Lower lobe of right lung (tissue), 2 donors: ENCODE measurements around the gene BCOR. TPM values are rescaled to one million over a fixed set of nuclear protein-coding genes. Genes with fewer than 3 reads are reported as not detected.

ENCODE experiments used
- ATAC-seq, 2 donors: fragments of 200-7000 bp; cut with Tn5 transposase; one replicate each; pipeline ENCODE4 v1.9.1; 2020 to 2022; ENCODE audit warnings: mild to moderate bottlenecking in 2 of 2, moderate library complexity in 2 of 2
- DNase-seq: peaks from one replicate; pipeline ENCODE4 v3.0.0-alpha.2; 2020
- H3K27ac ChIP-seq: fragments of 200-600 bp; one replicate; pipeline ENCODE4 v1.8.0; 2022
- H3K27me3 ChIP-seq: fragments of 200-600 bp; one replicate; pipeline ENCODE4 v1.8.0; 2022; ENCODE audit warnings: low read depth
- H3K36me3 ChIP-seq: fragments of 200-600 bp; one replicate; pipeline ENCODE4 v1.8.0; 2022; ENCODE audit warnings: mild to moderate bottlenecking
- H3K4me1 ChIP-seq: fragments of 200-600 bp; one replicate; pipeline ENCODE4 v1.8.0; 2022
- H3K4me3 ChIP-seq: fragments of 200-600 bp; one replicate; pipeline ENCODE4 v1.8.0; 2022; ENCODE audit warnings: mild to moderate bottlenecking
- H3K9me3 ChIP-seq: fragments of 200-600 bp; one replicate; pipeline ENCODE4 v1.8.0; 2022
- intact Hi-C: fragments of 100-400 bp; cut with DNase I; formaldehyde crosslinking; loops from one replicate; pipeline ENCODE4 v1.11.0; 2022
- total RNA-seq: library from RNA; stranded (reverse); fragmentation: NEBNext Ultra II Directional; extraction: Animal tissue kit (Norgen Biotek cat#: 25700); gene quantifications from one replicate; pipeline ENCODE4 v1.2.1, GENCODE V29; 2021
- TF ChIP-seq, protein P1 (sequence below): fragments of 200-600 bp; IDR thresholded peaks from one replicate; pipeline ENCODE4 v1.8.0; 2022; ENCODE audit warnings: antibody characterized with exemption, mild to moderate bottlenecking
- donor health status: DM: no; HTN: yes; CAD: no; lungs with severe emphysema.

The BCOR gene
- total RNA-seq, 1 donor from 2014 or later, result 25.7 TPM

DNA sequence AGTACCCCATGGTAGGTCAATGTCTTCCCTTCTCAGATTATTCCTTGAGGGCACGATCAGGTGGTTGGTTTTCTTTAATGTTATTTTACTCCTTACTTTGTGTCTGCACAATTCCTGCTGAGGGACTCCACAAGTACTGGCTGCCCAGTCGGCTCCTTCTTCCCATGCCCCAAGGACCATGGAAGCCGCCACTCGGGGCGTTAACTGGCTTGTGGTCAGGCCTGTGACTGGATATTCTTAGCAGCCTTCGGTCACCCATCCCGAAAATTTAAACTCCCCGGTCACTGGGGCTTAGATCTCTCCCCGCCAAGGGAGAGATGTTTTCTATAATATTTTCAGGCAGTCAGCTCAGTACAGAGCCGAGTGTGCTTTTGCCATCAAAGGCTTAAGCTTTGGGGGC lies 24.7 kb upstream of the BCOR start:
- TF ChIP-seq, protein P1, sequence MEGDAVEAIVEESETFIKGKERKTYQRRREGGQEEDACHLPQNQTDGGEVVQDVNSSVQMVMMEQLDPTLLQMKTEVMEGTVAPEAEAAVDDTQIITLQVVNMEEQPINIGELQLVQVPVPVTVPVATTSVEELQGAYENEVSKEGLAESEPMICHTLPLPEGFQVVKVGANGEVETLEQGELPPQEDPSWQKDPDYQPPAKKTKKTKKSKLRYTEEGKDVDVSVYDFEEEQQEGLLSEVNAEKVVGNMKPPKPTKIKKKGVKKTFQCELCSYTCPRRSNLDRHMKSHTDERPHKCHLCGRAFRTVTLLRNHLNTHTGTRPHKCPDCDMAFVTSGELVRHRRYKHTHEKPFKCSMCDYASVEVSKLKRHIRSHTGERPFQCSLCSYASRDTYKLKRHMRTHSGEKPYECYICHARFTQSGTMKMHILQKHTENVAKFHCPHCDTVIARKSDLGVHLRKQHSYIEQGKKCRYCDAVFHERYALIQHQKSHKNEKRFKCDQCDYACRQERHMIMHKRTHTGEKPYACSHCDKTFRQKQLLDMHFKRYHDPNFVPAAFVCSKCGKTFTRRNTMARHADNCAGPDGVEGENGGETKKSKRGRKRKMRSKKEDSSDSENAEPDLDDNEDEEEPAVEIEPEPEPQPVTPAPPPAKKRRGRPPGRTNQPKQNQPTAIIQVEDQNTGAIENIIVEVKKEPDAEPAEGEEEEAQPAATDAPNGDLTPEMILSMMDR, result no peak
- no peak for ATAC-seq
- no peaks in the 10 kb centered on the region for H3K4me1 ChIP-seq
- no peak overlapping the region for H3K27ac ChIP-seq
- H3K9me3 ChIP-seq, result no peaks in the 10 kb centered on the region
- H3K36me3 ChIP-seq, result no peaks in the 10 kb centered on the region
- no peak for DNase-seq
- H3K27me3 ChIP-seq, result no peaks in the 10 kb centered on the region
- no peak overlapping the region for H3K4me3 ChIP-seq
- intact Hi-C loops, result no loop called here

DNA sequence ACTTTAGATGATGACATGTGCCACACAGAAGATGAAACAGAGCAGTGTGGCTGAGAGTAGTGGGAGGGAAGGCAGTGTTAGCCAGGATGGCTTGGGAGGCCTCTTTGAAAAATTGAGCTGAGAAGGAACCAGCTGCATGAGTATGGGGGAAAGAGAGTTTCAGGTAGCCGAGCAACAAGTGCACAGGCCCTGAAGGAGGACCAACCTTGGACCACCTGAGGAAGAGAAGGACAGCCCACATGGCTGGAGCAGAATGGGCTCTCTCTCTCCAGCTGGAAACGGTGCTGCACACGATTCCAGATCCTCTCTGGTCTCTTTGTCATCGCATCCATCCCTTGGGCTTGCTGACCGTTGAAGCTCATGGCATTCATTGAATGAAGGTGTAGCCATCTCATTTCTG lies 23.9 kb upstream of the BCOR start:
- H3K27me3 ChIP-seq, result no peaks in the 10 kb centered on the region
- no peaks in the 10 kb centered on the region for H3K36me3 ChIP-seq
- intact Hi-C loops, result no loop called here
- no peaks in the 10 kb centered on the region for H3K9me3 ChIP-seq
- TF ChIP-seq, protein P1, result no peak
- DNase-seq, result no peak
- no peak overlapping the region for H3K27ac ChIP-seq
- H3K4me3 ChIP-seq, result no peak overlapping the region
- no peak for ATAC-seq
- no peaks in the 10 kb centered on the region for H3K4me1 ChIP-seq

DNA sequence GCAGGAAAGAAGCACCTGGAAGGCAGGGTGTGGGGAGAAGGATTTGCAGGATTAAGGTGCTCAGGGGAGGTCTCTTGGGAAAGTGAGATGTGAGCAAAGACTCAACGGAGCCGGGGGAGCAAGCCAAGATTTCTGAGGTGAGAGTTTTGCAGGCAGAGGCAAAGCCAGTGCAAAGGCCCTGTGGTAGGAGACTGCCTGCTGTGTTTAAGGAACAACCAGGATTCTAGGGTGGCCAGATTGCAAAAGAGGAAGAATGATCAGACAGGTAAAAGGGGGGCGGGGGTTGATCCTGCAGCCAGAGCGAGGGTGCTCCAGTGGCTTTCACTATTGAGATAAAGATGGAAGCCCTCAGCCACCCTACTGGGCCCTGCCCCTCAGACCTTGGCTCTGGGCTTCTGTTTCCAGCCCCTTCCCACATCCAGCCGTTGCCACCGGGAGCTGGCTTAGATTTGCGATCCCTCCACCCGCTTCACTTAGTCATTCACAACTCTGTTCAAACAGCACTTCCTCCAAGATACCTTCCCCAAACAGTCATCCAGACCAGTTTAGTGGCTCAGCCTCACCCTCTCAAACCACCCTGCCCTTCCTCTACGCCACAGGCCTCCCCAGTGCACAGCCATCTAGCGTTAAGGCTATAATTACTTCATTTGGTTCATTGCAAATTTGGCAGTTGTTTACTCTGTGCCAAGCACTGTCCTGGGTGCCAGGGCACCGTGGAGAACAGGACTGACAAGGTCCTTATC lies 23.3 kb upstream of the BCOR start:
- Histone ChIP-seq H3K36me3 (no peaks in the 10 kb centered on the region), H3K4me3 (no peak overlapping the region), H3K9me3 (no peaks in the 10 kb centered on the region), H3K27ac (no peak overlapping the region), H3K4me1 (no peaks in the 10 kb centered on the region), H3K27me3 (no peaks in the 10 kb centered on the region)
- intact Hi-C loops, result no loop called here
- ATAC-seq, result no peak
- TF ChIP-seq, protein P1, result no peak
- DNase-seq, result no peak

DNA sequence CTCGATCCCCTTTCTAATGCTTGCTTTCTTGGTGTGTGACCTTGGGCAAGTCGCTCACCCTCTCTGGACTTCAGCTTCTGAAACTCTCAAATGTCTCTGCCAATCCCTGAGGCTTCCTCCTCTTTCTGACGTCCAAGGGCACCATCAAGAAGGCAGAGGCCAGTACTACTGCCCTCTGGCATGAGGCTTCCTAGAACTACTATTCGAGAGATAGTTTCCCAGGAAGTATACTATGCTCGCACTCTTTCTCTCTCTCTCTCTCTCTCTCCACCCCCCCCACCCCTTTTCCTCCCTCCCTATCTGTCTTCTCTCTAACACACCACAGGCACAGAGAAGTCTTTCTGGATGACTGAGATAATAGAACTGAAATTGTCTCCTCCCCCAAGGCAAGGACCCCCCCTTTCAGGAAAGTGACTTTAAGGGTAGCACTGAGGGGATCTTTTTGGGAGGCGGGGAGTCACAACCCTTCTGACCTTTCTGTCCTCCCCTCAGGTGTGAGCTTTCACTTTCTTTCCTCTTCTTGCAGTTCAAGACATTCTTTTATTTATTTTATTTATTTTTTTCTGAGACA lies 20.0 kb upstream of the BCOR start:
- TF ChIP-seq, protein P1, result no peak
- Histone ChIP-seq H3K9me3 (no peaks in the 10 kb centered on the region), H3K36me3 (no peaks in the 10 kb centered on the region), H3K4me1 (no peaks in the 10 kb centered on the region), H3K27ac (no peak overlapping the region), H3K27me3 (no peaks in the 10 kb centered on the region), H3K4me3 (no peak overlapping the region)
- DNase-seq, result no peak
- intact Hi-C loops, result no loop called here
- no peak for ATAC-seq

DNA sequence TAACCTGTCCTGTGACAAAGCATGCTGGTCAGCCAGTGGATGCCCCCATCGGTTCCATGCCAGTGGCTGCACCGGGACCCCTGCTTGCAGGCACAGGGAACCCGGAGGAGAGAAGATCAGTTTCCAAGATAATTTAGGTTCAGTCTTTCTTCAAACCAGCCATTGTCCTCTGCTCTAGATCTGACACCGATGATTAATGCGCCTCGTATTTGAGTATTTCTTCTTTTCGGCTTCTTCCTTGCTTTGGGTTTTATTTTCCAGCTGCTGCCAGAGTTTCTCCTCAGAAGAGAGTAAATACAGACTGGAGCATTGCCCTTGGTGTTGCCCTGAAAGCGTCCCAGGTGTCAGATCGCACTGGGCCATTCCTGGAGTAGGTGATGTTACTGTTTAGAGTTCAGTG lies 19.2 kb upstream of the BCOR start:
- Histone ChIP-seq H3K27ac (no peak overlapping the region), H3K4me3 (no peak overlapping the region), H3K9me3 (no peaks in the 10 kb centered on the region), H3K4me1 (no peaks in the 10 kb centered on the region), H3K27me3 (no peaks in the 10 kb centered on the region), H3K36me3 (no peaks in the 10 kb centered on the region)
- no peak for DNase-seq
- TF ChIP-seq, protein P1, result no peak
- ATAC-seq, result no peak
- intact Hi-C loops, result no loop called here
